Panc1 (cell line): ENCODE results near the gene RALGAPB.

Source experiments
- CTCF ChIP-seq: fragments of 450-650 bp; IDR thresholded peaks from 2 replicates; pipeline ENCODE4 v1.5.1; 2017; ENCODE audit warnings: mild to moderate bottlenecking
- POLR2AphosphoS5 ChIP-seq: IDR thresholded peaks from 2 replicates; pipeline ENCODE4 v1.6.1; 2012; ENCODE audit warnings: mild to moderate bottlenecking, low read depth, low read length, moderate library complexity
- REST ChIP-seq, 2 experiments: IDR thresholded peaks; 2 replicates each; pipeline ENCODE4 v1.6.1; 2011 to 2012; ENCODE audit warnings: low read depth in 2 of 2, control low read depth in 1 of 2, low read length in 1 of 2, mild to moderate bottlenecking in 1 of 2, moderate library complexity in 1 of 2; ENCODE audit not compliant: insufficient read depth in 1 of 2
- TCF7L2 ChIP-seq: IDR thresholded peaks from 2 replicates; pipeline ENCODE4 v1.6.1; 2011; ENCODE audit warnings: mild to moderate bottlenecking, low read depth, low read length, inconsistent platforms

- TF ChIP-seq CTCF (no peak), POLR2AphosphoS5 (no peak), TCF7L2 (no peak), REST (IDR thresholded peaks at IDR 0.05; ENCODE audit: insufficient read depth in 1 of 2, low read depth in 2 of 2, low read length in 1 of 2) (no peak)
Measured at GRCh38 chr20:38426006-38426897, 46.4 kb upstream of the RALGAPB start.
